Esophagus muscularis mucosa (tissue), 4 donors: ENCODE results near the gene KLHL6. TPM values are rescaled to one million over a fixed set of nuclear protein-coding genes. Genes with fewer than 3 reads are reported as not detected.

Experiments used
- DNase-seq: peaks from one replicate; pipeline ENCODE4 v3.0.0-alpha.2; 2017; ENCODE audit errors: extremely low spot score
- H3K27ac ChIP-seq, 4 donors: fragments of 200-600 bp; sonication (generic); replicated peaks in 1 of 4; 1 replicate in 3 of 4; 2 replicates in 1 of 4; pipeline ENCODE4 v1.5.1; 2016 to 2019; ENCODE audit warnings: mild to moderate bottlenecking in 1 of 4
- H3K27me3 ChIP-seq, 4 donors: fragments of 200-600 bp; sonication (generic); one replicate each; pipeline versions ENCODE4 v1.5.1 to v1.6.0; 2016 to 2019
- H3K36me3 ChIP-seq, 4 donors: fragments of 200-600 bp; sonication (generic); one replicate each; pipeline ENCODE4 v1.5.1; 2016 to 2019
- H3K4me1 ChIP-seq, 4 donors: fragments of 200-600 bp; sonication (generic); one replicate each; pipeline ENCODE4 v1.5.1; 2016 to 2019
- H3K4me3 ChIP-seq, 4 donors: fragments of 200-600 bp; sonication (generic); 1 replicate in 2 of 4; 2 replicates in 2 of 4; pipeline ENCODE4 v1.5.1; 2016 to 2019; ENCODE audit warnings: mild to moderate bottlenecking in 4 of 4, moderate library complexity in 1 of 4
- H3K9me3 ChIP-seq, 4 donors: fragments of 200-600 bp; sonication (generic); 1 replicate in 3 of 4; 2 replicates in 1 of 4; pipeline ENCODE4 v1.5.1; 2016 to 2019
- CTCF ChIP-seq, 3 experiments: fragments of 200-600 bp in 2 of 3; fragments of 450-650 bp in 1 of 3; sonication (generic) in 2 of 3; IDR thresholded peaks; one replicate each; pipeline ENCODE4 v1.5.1; 2017 to 2019; ENCODE audit warnings: antibody characterized with exemption in 3 of 3, mild to moderate bottlenecking in 2 of 3, moderate library complexity in 1 of 3
- EP300 ChIP-seq: sonication (generic); formaldehyde crosslinking; IDR thresholded peaks from one replicate; pipeline ENCODE4 v1.6.1; 2017; ENCODE audit warnings: antibody characterized with exemption
- POLR2A ChIP-seq: fragments of 450-650 bp; IDR thresholded peaks from one replicate; pipeline ENCODE4 v1.6.1; 2017; ENCODE audit warnings: antibody characterized with exemption, moderate library complexity, mild to moderate bottlenecking, low read depth
- POLR2AphosphoS5 ChIP-seq, 2 donors: sonication (generic); formaldehyde crosslinking; IDR thresholded peaks; one replicate each; pipeline ENCODE4 v1.6.1; 2017; ENCODE audit warnings: antibody characterized with exemption in 2 of 2
- WGBS: methylation state at CpG from one replicate; pipeline ENCODE4 v1.1.5; 2018; 5-methylcytosine and 5-hydroxymethylcytosine counted together
- intact Hi-C: fragments of 100-400 bp; cut with DNase I; formaldehyde crosslinking; loops from one replicate; pipeline ENCODE4 v1.15.1; 2023
- total RNA-seq, 4 donors: library from RNA; depleted of rRNA; stranded (reverse); fragments of >200 nt; gene quantifications; one replicate each; pipeline versions ENCODE4 v1.1.0 to v1.2.1, GENCODE V29; 2016

The KLHL6 gene
- 1 to 10 TPM in 2 of 4 donors, under 1 TPM in 2; 0.71 to 4.1 (median 1.3) TPM for total RNA-seq

- Histone ChIP-seq H3K27ac (peak within 1 kb of the TSS; percentile 11 to 50 (median 25)), H3K4me1 (peaks cover 0 to 3% (median 0%) of the 10 kb centered on the region in 4 donors), H3K4me3 (peak within 1 kb of the TSS; percentile 15 to 35 (median 18)), H3K27me3 (no peaks in the 10 kb centered on the region), H3K9me3 (no peaks in the 10 kb centered on the region), H3K36me3 (no peaks in the 10 kb centered on the region)
- no peak for DNase-seq
- WGBS = 53% methylated on average over 9 of the region's 9 CpGs
- TF ChIP-seq POLR2A = no peak
- TF ChIP-seq CTCF (IDR thresholded peaks at IDR 0.05) = no peak
- TF ChIP-seq POLR2AphosphoS5 (IDR thresholded peaks at IDR 0.05) = no peak
- TF ChIP-seq EP300 = no peak
- intact Hi-C loops = no loop called here
Observed at GRCh38 chr3:183555541-183556081, at the start of gene KLHL6. TSS of gene KLHL6 (minus strand) at chr3:183555706. CDS start at chr3:183555653, 53 bp downstream.

GRCh38 chr3:183597959-183598358 is 42.5 kb upstream of the KLHL6 start:
- whole genome bisulfite sequencing = 46% methylated on average over 1 of the region's 1 CpG
- DNase-seq = no peak
- H3K4me3 ChIP-seq = no peak overlapping the region
- H3K36me3 ChIP-seq = no peaks in the 10 kb centered on the region
- no peak overlapping the region for H3K27ac ChIP-seq
- peaks cover 0 to 12% (median 0%) of the 10 kb centered on the region in 4 donors for H3K9me3 ChIP-seq
- no peaks in the 10 kb centered on the region for H3K4me1 ChIP-seq
- intact Hi-C loops = no loop called here
- TF ChIP-seq EP300 (no peak), CTCF (IDR thresholded peaks at IDR 0.05) (no peak), POLR2A (no peak), POLR2AphosphoS5 (IDR thresholded peaks at IDR 0.05) (no peak)
- H3K27me3 ChIP-seq = no peaks in the 10 kb centered on the region

DNA sequence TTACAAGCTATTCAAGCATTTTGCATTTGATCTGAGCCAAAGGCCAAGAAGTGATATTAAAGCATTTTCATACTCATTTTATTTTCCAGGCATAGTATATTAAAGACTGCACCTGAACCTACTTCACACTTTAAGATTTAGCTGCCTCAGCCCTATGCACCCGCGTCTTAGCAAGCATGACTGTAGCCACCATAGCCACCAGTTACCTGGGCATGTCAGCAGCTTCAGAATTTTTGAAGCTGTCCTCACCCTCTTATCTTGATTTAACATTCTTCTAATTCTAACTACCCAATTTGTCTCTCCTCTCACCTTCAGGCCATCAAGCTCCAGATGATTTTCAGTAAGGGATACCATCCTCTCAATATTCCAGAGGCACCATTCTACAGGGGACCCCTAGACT is 39.1 kb upstream of the KLHL6 start:
- Histone ChIP-seq H3K9me3 (peaks cover 0 to 12% (median 0%) of the 10 kb centered on the region in 4 donors), H3K36me3 (no peaks in the 10 kb centered on the region), H3K4me3 (no peak overlapping the region), H3K4me1 (peaks cover 0 to 8% (median 0%) of the 10 kb centered on the region in 4 donors), H3K27ac (no peak overlapping the region), H3K27me3 (no peaks in the 10 kb centered on the region)
- no peak for TF ChIP-seq POLR2A
- TF ChIP-seq EP300 = no peak
- no peak for TF ChIP-seq CTCF (IDR thresholded peaks at IDR 0.05)
- no peak for TF ChIP-seq POLR2AphosphoS5 (IDR thresholded peaks at IDR 0.05)
- intact Hi-C loops = no loop called here
- no peak for DNase-seq
- 77% methylated on average over 2 of the region's 2 CpGs for WGBS

GRCh38 chr3:183592821-183593220 is 37.3 kb upstream of the KLHL6 start:
- WGBS = 93% methylated on average over 7 of the region's 7 CpGs
- Histone ChIP-seq H3K36me3 (no peaks in the 10 kb centered on the region), H3K4me3 (no peak overlapping the region), H3K4me1 (peaks cover 0 to 8% (median 0%) of the 10 kb centered on the region in 4 donors), H3K27me3 (no peaks in the 10 kb centered on the region), H3K27ac (no peak overlapping the region), H3K9me3 (peaks cover 0 to 3% (median 0%) of the 10 kb centered on the region in 4 donors)
- DNase-seq = no peak
- intact Hi-C loops = no loop called here
- no peak for TF ChIP-seq POLR2AphosphoS5 (IDR thresholded peaks at IDR 0.05)
- TF ChIP-seq EP300 = no peak

GRCh38 chr3:183591881-183592521 is 36.5 kb upstream of the KLHL6 start:
- Histone ChIP-seq H3K9me3 (no peaks in the 10 kb centered on the region), H3K36me3 (no peaks in the 10 kb centered on the region), H3K27me3 (no peaks in the 10 kb centered on the region), H3K4me1 (peaks cover 0 to 12% (median 2%) of the 10 kb centered on the region in 4 donors), H3K27ac (no peak overlapping the region), H3K4me3 (no peak overlapping the region)
- 59% methylated on average over 6 of the region's 6 CpGs for WGBS
- TF ChIP-seq POLR2AphosphoS5 (IDR thresholded peaks at IDR 0.05) (no peak), CTCF (IDR thresholded peaks at IDR 0.05) (peak in 1 of 3 experiments; percentile 14), EP300 (no peak), POLR2A (no peak)
- DNase-seq = no peak
- intact Hi-C loops = no loop called here
